SK-N-SH (cell line): ENCODE results near the gene PCED1A. TPM values are rescaled to one million over a fixed set of nuclear protein-coding genes. Genes with fewer than 3 reads are reported as not detected.

Source experiments
- CTCF ChIA-PET: fragments of 300-600, 350-600 bp; formaldehyde crosslinking; extraction: SDS; loops from one replicate; lab custom pipeline; 2021; lab: Yijun Ruan, JAX
- POLR2A ChIA-PET: fragments of 350-600 bp; sonication (Branson Sonifier 250); formaldehyde crosslinking; extraction: SDS; loops from one replicate; lab custom pipeline; 2020; ENCODE audit warnings: antibody characterized with exemption, inconsistent platforms; lab: Yijun Ruan, JAX
- DNase-seq: peaks from one replicate; pipeline ENCODE4 v3.0.0; 2012
- H2AFZ ChIP-seq: fragments of 200-600 bp; sonication (generic); 2 replicates; pipeline ENCODE4 v1.8.1; 2016; ENCODE audit warnings: antibody characterized with exemption, mild to moderate bottlenecking, low read depth
- H3F3A ChIP-seq: fragments of 200-600 bp; sonication (generic); replicated peaks from 2 replicates; pipeline ENCODE3; 2016; ENCODE audit warnings: antibody characterized with exemption, mild to moderate bottlenecking; ENCODE audit not compliant: insufficient read depth
- H3K27ac ChIP-seq, 2 experiments: fragments of 200-500 bp in 1 of 2; fragments of 200-600 bp in 1 of 2; sonication (Bioruptor generic) in 1 of 2; sonication (generic), shearing (Covaris generic) in 1 of 2; 2 replicates each; pipeline versions ENCODE4 v1.5.1 to v1.6.1; 2014 to 2016; ENCODE audit warnings: low read depth in 2 of 2, inconsistent platforms in 1 of 2, low read length in 1 of 2, mild to moderate bottlenecking in 1 of 2, mixed read lengths in 1 of 2
- H3K27me3 ChIP-seq: fragments of 200-600 bp; sonication (generic), shearing (Covaris generic); 2 replicates; pipeline ENCODE4 v1.6.1; 2016; ENCODE audit warnings: mixed run types; ENCODE audit not compliant: insufficient read depth
- H3K36me3 ChIP-seq, 2 experiments: fragments of 200-500 bp in 1 of 2; fragments of 200-600 bp in 1 of 2; sonication (Bioruptor generic) in 1 of 2; sonication (generic) in 1 of 2; replicated peaks in 1 of 2; 2 replicates each; pipeline versions ENCODE3 to v1.5.1; 2014 to 2016; ENCODE audit warnings: low read length in 1 of 2, mild to moderate bottlenecking in 1 of 2; ENCODE audit not compliant: insufficient read depth in 2 of 2, control insufficient read depth in 1 of 2
- H3K4me1 ChIP-seq, 2 experiments: fragments of 200-500 bp in 1 of 2; fragments of 200-600 bp in 1 of 2; sonication (Bioruptor generic) in 1 of 2; sonication (generic), shearing (Covaris generic) in 1 of 2; 2 replicates each; pipeline versions ENCODE4 v1.5.1 to v1.6.1; 2014 to 2016; ENCODE audit warnings: low read depth in 1 of 2, low read length in 1 of 2, mixed run types in 1 of 2; ENCODE audit not compliant: insufficient read depth in 2 of 2, control insufficient read depth in 1 of 2
- H3K4me2 ChIP-seq: fragments of 200-600 bp; sonication (generic), shearing (Covaris generic); 2 replicates; pipeline ENCODE4 v1.6.1; 2017; ENCODE audit warnings: mixed run types
- H3K4me3 ChIP-seq, 2 experiments: fragments of 200-500 bp in 1 of 2; fragments of 200-600 bp in 1 of 2; sonication (Bioruptor generic) in 1 of 2; sonication (generic), shearing (Covaris generic) in 1 of 2; 2 replicates each; pipeline versions ENCODE4 v1.5.1 to v1.8.1; 2014 to 2016; ENCODE audit warnings: low read depth in 2 of 2, inconsistent platforms in 1 of 2, low read length in 1 of 2, mild to moderate bottlenecking in 1 of 2, mixed read lengths in 1 of 2, moderate library complexity in 1 of 2
- H3K79me2 ChIP-seq: fragments of 200-600 bp; sonication (generic); 2 replicates; pipeline ENCODE4 v1.8.1; 2017; ENCODE audit warnings: mild to moderate bottlenecking; ENCODE audit not compliant: insufficient read depth
- H3K9ac ChIP-seq: fragments of 200-600 bp; sonication (generic); 2 replicates; pipeline ENCODE4 v1.6.1; 2017; ENCODE audit warnings: mixed run types
- H3K9me2 ChIP-seq: fragments of 200-600 bp; sonication (generic); 2 replicates; pipeline ENCODE4 v1.6.1; 2017; ENCODE audit warnings: mixed run types
- H3K9me3 ChIP-seq: fragments of 200-600 bp; sonication (generic); 2 replicates; pipeline ENCODE4 v1.6.1; 2017; ENCODE audit warnings: mixed run types, mild to moderate bottlenecking, moderate library complexity
- H4K20me1 ChIP-seq: fragments of 200-600 bp; sonication (generic); 2 replicates; pipeline ENCODE4 v1.6.1; 2017; ENCODE audit warnings: mild to moderate bottlenecking, mixed run types; ENCODE audit not compliant: insufficient read depth
- CHD2 ChIP-seq: fragments of 150-350 bp; IDR thresholded peaks from 2 replicates; pipeline ENCODE4 v1.6.1; 2018; ENCODE audit warnings: low read length; ENCODE audit not compliant: partially characterized antibody
- EP300 ChIP-seq, 2 experiments: IDR thresholded peaks; 2 replicates each; pipeline versions ENCODE4 v1.4.0 to v1.6.1; 2012; ENCODE audit warnings: borderline replicate concordance in 1 of 2, low read depth in 1 of 2, low read length in 1 of 2
- FOXM1 ChIP-seq: IDR thresholded peaks from 2 replicates; pipeline ENCODE4 v1.4.0; 2012; ENCODE audit warnings: low read depth, mild to moderate bottlenecking
- JUND ChIP-seq: IDR thresholded peaks from 2 replicates; pipeline ENCODE4 v1.4.0; 2012
- MXI1 ChIP-seq: IDR thresholded peaks from 2 replicates; pipeline ENCODE4 v1.6.1; 2012; ENCODE audit warnings: mild to moderate bottlenecking, low read depth, low read length, improper control_type of control experiment
- NFIC ChIP-seq: IDR thresholded peaks from 2 replicates; pipeline ENCODE4 v1.4.0; 2012; ENCODE audit warnings: borderline replicate concordance
- NRF1 ChIP-seq: IDR thresholded peaks from 2 replicates; pipeline ENCODE4 v1.6.1; 2012; ENCODE audit warnings: low read depth, mild to moderate bottlenecking, low read length
- RCOR1 ChIP-seq: fragments of 150-350 bp; IDR thresholded peaks from 2 replicates; pipeline ENCODE4 v1.6.1; 2017; ENCODE audit warnings: antibody characterized with exemption, low read length
- RXRA ChIP-seq: IDR thresholded peaks from 2 replicates; pipeline ENCODE4 v1.4.0; 2012; ENCODE audit warnings: low read depth, mild to moderate bottlenecking, borderline replicate concordance
- SMC3 ChIP-seq: IDR thresholded peaks from 2 replicates; pipeline ENCODE4 v1.6.1; 2012; ENCODE audit warnings: low read depth, low read length, improper control_type of control experiment
- TCF12 ChIP-seq: IDR thresholded peaks from 2 replicates; pipeline ENCODE4 v1.4.0; 2012
- WGBS: methylation state at CpG from one replicate; pipeline ENCODE4 v1.1.6; 2017; ENCODE audit warnings: low lambda C conversion rate; 5-methylcytosine and 5-hydroxymethylcytosine counted together
- polyA plus RNA-seq, 3 experiments: library from polyadenylated mRNA; depleted of rRNA; stranded (reverse); fragments of >200 nt; gene quantifications; 2 replicates each; pipeline ENCODE4 v1.2.3, GENCODE V29; 2012
- TF ChIP-seq, protein P1 (sequence below): fragments of 200-600 bp; sonication (generic); IDR thresholded peaks from 2 replicates; pipeline ENCODE4 v1.6.1; 2017; ENCODE audit warnings: antibody characterized with exemption, mild to moderate bottlenecking, moderate library complexity
- TF ChIP-seq, protein P2 (sequence below): fragments of 150-350 bp; IDR thresholded peaks from 2 replicates; pipeline ENCODE4 v1.6.1; 2016; ENCODE audit warnings: mild to moderate bottlenecking, low read depth, low read length
- TF ChIP-seq, protein P3 (sequence below): fragments of 150-350 bp; IDR thresholded peaks from 2 replicates; pipeline ENCODE4 v1.6.1; 2017; ENCODE audit warnings: antibody characterized with exemption, low read length, low read depth, borderline replicate concordance
- TF ChIP-seq, protein P4 (sequence below): IDR thresholded peaks from 2 replicates; pipeline ENCODE4; 2012

The PCED1A gene
- polyA plus RNA-seq, 1 of the 3 experiments (the other 2 are of a cell fraction): 65.2 TPM

DNA sequence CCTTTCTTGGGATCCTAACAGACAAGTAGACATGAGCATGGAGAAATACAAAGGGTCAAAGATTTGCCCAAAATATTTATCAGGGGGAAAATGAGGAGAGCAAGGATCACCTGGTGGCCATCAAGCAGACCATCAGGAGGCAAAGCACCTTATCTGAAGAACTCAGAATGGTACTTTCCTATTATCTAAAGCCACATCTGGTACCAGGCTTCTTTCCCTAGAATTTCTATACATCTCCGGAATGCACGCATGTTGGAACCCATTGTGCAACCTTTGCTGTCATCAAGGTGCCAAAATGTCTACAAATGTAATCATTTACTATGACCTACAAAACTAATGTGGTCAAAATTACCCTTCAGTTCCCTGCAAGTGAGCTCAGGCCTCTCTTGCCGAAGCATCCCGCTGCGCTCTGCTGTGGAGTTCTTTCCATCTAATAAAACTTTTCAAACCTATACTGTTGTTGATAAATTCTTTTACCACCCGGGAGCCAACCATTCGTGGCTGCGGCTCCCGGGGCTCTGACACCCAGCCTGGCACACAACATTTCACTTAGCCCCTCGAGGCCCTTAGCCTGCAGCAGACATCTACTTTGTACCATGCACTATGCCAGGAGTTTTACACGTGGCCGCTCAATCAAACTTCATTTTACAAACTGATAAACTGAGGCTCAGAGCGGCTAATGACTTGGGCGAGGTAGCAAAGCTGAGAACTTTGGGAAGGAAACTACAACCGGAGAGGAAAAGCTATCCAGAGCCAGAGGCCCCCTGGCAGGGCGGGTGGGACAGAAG is 36.2 kb downstream of the PCED1A start:
- no peak overlapping the region for H2AFZ ChIP-seq
- H3K27me3 ChIP-seq: no peaks in the 10 kb centered on the region
- H3K4me2 ChIP-seq: no peak overlapping the region
- no peaks in the 10 kb centered on the region for H3F3A ChIP-seq
- no peaks in the 10 kb centered on the region for H4K20me1 ChIP-seq
- ChIA-PET POLR2A (no interaction called here), CTCF (interaction anchor here (0.5 kb wide), 1 partner anchor 1989 kb away, joined by 3 read pairs; no protein-coding TSS in a partner anchor)
- H3K9ac ChIP-seq: no peak overlapping the region
- H3K4me1 ChIP-seq: peaks cover 0 to 7% of the 10 kb centered on the region in 2 experiments; a peak in 1 of 4 replicates
- 70% methylated on average over 16 of the region's 16 CpGs for WGBS
- H3K36me3 ChIP-seq: no peaks in the 10 kb centered on the region
- no peaks in the 10 kb centered on the region for H3K79me2 ChIP-seq
- H3K9me3 ChIP-seq: no peaks in the 10 kb centered on the region
- DNase-seq: no peak
- TF ChIP-seq RCOR1 (no peak), JUND (no peak), NRF1 (no peak), RXRA (no peak), CHD2 (no peak), MXI1 (no peak), FOXM1 (no peak), NFIC (no peak), TCF12 (no peak), SMC3 (no peak), EP300 (IDR thresholded peaks at IDR 0.05; ENCODE audit: borderline replicate concordance in 1 of 2, low read depth in 1 of 2, low read length in 1 of 2) (no peak)
- TF ChIP-seq, protein P1, sequence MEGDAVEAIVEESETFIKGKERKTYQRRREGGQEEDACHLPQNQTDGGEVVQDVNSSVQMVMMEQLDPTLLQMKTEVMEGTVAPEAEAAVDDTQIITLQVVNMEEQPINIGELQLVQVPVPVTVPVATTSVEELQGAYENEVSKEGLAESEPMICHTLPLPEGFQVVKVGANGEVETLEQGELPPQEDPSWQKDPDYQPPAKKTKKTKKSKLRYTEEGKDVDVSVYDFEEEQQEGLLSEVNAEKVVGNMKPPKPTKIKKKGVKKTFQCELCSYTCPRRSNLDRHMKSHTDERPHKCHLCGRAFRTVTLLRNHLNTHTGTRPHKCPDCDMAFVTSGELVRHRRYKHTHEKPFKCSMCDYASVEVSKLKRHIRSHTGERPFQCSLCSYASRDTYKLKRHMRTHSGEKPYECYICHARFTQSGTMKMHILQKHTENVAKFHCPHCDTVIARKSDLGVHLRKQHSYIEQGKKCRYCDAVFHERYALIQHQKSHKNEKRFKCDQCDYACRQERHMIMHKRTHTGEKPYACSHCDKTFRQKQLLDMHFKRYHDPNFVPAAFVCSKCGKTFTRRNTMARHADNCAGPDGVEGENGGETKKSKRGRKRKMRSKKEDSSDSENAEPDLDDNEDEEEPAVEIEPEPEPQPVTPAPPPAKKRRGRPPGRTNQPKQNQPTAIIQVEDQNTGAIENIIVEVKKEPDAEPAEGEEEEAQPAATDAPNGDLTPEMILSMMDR: no peak
- TF ChIP-seq, protein P2, sequence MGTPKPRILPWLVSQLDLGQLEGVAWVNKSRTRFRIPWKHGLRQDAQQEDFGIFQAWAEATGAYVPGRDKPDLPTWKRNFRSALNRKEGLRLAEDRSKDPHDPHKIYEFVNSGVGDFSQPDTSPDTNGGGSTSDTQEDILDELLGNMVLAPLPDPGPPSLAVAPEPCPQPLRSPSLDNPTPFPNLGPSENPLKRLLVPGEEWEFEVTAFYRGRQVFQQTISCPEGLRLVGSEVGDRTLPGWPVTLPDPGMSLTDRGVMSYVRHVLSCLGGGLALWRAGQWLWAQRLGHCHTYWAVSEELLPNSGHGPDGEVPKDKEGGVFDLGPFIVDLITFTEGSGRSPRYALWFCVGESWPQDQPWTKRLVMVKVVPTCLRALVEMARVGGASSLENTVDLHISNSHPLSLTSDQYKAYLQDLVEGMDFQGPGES: no peak
- TF ChIP-seq, protein P3, sequence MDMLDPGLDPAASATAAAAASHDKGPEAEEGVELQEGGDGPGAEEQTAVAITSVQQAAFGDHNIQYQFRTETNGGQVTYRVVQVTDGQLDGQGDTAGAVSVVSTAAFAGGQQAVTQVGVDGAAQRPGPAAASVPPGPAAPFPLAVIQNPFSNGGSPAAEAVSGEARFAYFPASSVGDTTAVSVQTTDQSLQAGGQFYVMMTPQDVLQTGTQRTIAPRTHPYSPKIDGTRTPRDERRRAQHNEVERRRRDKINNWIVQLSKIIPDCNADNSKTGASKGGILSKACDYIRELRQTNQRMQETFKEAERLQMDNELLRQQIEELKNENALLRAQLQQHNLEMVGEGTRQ: no peak
- TF ChIP-seq, protein P4, sequence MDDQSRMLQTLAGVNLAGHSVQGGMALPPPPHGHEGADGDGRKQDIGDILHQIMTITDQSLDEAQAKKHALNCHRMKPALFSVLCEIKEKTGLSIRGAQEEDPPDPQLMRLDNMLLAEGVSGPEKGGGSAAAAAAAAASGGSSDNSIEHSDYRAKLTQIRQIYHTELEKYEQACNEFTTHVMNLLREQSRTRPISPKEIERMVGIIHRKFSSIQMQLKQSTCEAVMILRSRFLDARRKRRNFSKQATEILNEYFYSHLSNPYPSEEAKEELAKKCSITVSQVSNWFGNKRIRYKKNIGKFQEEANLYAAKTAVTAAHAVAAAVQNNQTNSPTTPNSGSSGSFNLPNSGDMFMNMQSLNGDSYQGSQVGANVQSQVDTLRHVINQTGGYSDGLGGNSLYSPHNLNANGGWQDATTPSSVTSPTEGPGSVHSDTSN: no peak
- TF ChIP-seq, all 33 proteins: peak for 0
- no peak overlapping the region for H3K27ac ChIP-seq
- no peaks in the 10 kb centered on the region for H3K9me2 ChIP-seq
- no peak overlapping the region for H3K4me3 ChIP-seq
